ENCODE data around the gene BAZ1A.

The BAZ1A gene

GRCh38 chr14:34733245-34733644 lies 141.9 kb downstream of the BAZ1A start:
- H3K27ac ChIP-seq (ENCODE audit: low read depth, low read length, poor library complexity, severe bottlenecking) = no peak overlapping the region
- no peak overlapping the region for H3K4me3 ChIP-seq (ENCODE audit: low read depth, low read length, poor library complexity, severe bottlenecking)
- H3K9me2 ChIP-seq (ENCODE audit: low read depth, low read length) = no peaks in the 10 kb centered on the region
- no peaks in the 10 kb centered on the region for H3K9me3 ChIP-seq (ENCODE audit: low read length)
- no peaks in the 10 kb centered on the region for H3K79me2 ChIP-seq (ENCODE audit: insufficient read depth, low read length)
- H3F3A ChIP-seq (ENCODE audit: insufficient read depth, low read length) = no peaks in the 10 kb centered on the region
- no peak overlapping the region for H3K9ac ChIP-seq (ENCODE audit: low read length)
- H3K27me3 ChIP-seq (ENCODE audit: insufficient read depth, low read length) = no peaks in the 10 kb centered on the region
- H3K4me1 ChIP-seq (ENCODE audit: insufficient read depth, low read length, severe bottlenecking) = no peaks in the 10 kb centered on the region
- no peak overlapping the region for H3K4me2 ChIP-seq (ENCODE audit: low read length)
- no peak overlapping the region for H2AFZ ChIP-seq (ENCODE audit: low read length)
- H4K20me1 ChIP-seq (ENCODE audit: insufficient read depth, low read length) = no peaks in the 10 kb centered on the region
- TF ChIP-seq CTCF (IDR thresholded peaks at IDR 0.05; ENCODE audit: low read length) (no peak), EZH2 (IDR thresholded peaks at IDR 0.05; ENCODE audit: borderline replicate concordance, low read length) (no peak)
- H3K36me3 ChIP-seq (ENCODE audit: insufficient read depth, low read length) = no peaks in the 10 kb centered on the region

- Histone ChIP-seq H2AFZ (ENCODE audit: low read length) (peak overlapping the region; percentile 7; the same call in 1 of the 2 replicates), H3K4me1 (ENCODE audit: insufficient read depth, low read length, severe bottlenecking) (no peaks in the 10 kb centered on the region), H3K9me2 (ENCODE audit: low read depth, low read length) (no peaks in the 10 kb centered on the region), H3K36me3 (ENCODE audit: insufficient read depth, low read length) (no peaks in the 10 kb centered on the region), H3K9ac (ENCODE audit: low read length) (no peak overlapping the region), H3K27me3 (ENCODE audit: insufficient read depth, low read length) (no peaks in the 10 kb centered on the region), H3K27ac (ENCODE audit: low read depth, low read length, poor library complexity, severe bottlenecking) (no peak overlapping the region), H3F3A (ENCODE audit: insufficient read depth, low read length) (no peaks in the 10 kb centered on the region), H3K4me3 (ENCODE audit: low read depth, low read length, poor library complexity, severe bottlenecking) (no peak overlapping the region), H3K9me3 (ENCODE audit: low read length) (no peaks in the 10 kb centered on the region), H3K79me2 (ENCODE audit: insufficient read depth, low read length) (no peaks in the 10 kb centered on the region), H3K4me2 (ENCODE audit: low read length) (no peak overlapping the region), H4K20me1 (ENCODE audit: insufficient read depth, low read length) (no peaks in the 10 kb centered on the region)
- TF ChIP-seq EZH2 (IDR thresholded peaks at IDR 0.05; ENCODE audit: borderline replicate concordance, low read length) (no peak), CTCF (IDR thresholded peaks at IDR 0.05; ENCODE audit: low read length) (no peak)
Observed at GRCh38 chr14:34732802-34733201, 142.4 kb downstream of the BAZ1A start.

- Histone ChIP-seq H3F3A (ENCODE audit: insufficient read depth, low read length) (no peaks in the 10 kb centered on the region), H3K4me2 (ENCODE audit: low read length) (no peak overlapping the region), H2AFZ (ENCODE audit: low read length) (no peak overlapping the region), H3K4me3 (ENCODE audit: low read depth, low read length, poor library complexity, severe bottlenecking) (no peak overlapping the region), H3K4me1 (ENCODE audit: insufficient read depth, low read length, severe bottlenecking) (no peaks in the 10 kb centered on the region), H3K36me3 (ENCODE audit: insufficient read depth, low read length) (no peaks in the 10 kb centered on the region; the same call in 1 of the 2 replicates), H3K9me2 (ENCODE audit: low read depth, low read length) (no peaks in the 10 kb centered on the region), H3K9ac (ENCODE audit: low read length) (no peak overlapping the region), H4K20me1 (ENCODE audit: insufficient read depth, low read length) (no peaks in the 10 kb centered on the region), H3K79me2 (ENCODE audit: insufficient read depth, low read length) (no peaks in the 10 kb centered on the region), H3K27me3 (ENCODE audit: insufficient read depth, low read length) (no peaks in the 10 kb centered on the region; the same call in 1 of the 2 replicates), H3K9me3 (ENCODE audit: low read length) (peaks cover 9% of the 10 kb centered on the region; the same call in 1 of the 2 replicates), H3K27ac (ENCODE audit: low read depth, low read length, poor library complexity, severe bottlenecking) (no peak overlapping the region)
- no peak for TF ChIP-seq EZH2 (IDR thresholded peaks at IDR 0.05; ENCODE audit: borderline replicate concordance, low read length)
- TF ChIP-seq CTCF (IDR thresholded peaks at IDR 0.05; ENCODE audit: low read length) = no peak
Observed at GRCh38 chr14:34723867-34724266, 151.3 kb downstream of the BAZ1A start.
